K562 (cell line): ENCODE results near the gene ALK. TPM values are rescaled to one million over a fixed set of nuclear protein-coding genes. Genes with fewer than 3 reads are reported as not detected.

Experiments used
- ATAC-seq: fragments of 200-7000 bp; cut with Tn5 transposase; 3 replicates; pipeline ENCODE4 v1.9.1; 2020; ENCODE audit warnings: moderate library complexity
- BruUV-seq: library from RNA; stranded (reverse); fragments of 400-500 nt; replicated peaks from 2 replicates; lab custom pipeline; 2021; lab: Mats Ljungman, UMichigan
- CTCF ChIA-PET: fragments of 300-600 bp; formaldehyde crosslinking; extraction: SDS; loops from one replicate; lab custom pipeline; 2021; ENCODE audit warnings: low intra/inter-chr PET ratio; lab: Yijun Ruan, JAX
- POLR2A ChIA-PET: fragments of 300-600, 350-650 bp; sonication (Branson Sonifier 250); formaldehyde crosslinking; extraction: SDS; loops from one replicate; lab custom pipeline; 2021; ENCODE audit warnings: antibody characterized with exemption, inconsistent platforms; lab: Yijun Ruan, JAX
- DNase-seq, 4 experiments: peaks; one replicate each; pipeline versions ENCODE4 v3.0.0 to v3.0.0-alpha.2; 2011 to 2018; ENCODE audit warnings: low spot score in 3 of 4, mixed read lengths in 3 of 4; ENCODE audit errors: extremely low read depth in 1 of 4
- FAIRE-seq: peaks from 2 replicates; lab custom pipeline; 2011; peaks lifted over from hg19 to GRCh38; lab: Jason Lieb, UNC
- H2AFZ ChIP-seq: 2 replicates; pipeline ENCODE4 v1.6.0; 2011; ENCODE audit warnings: low read depth, low read length, control low read depth, inconsistent platforms
- H3K27ac ChIP-seq: fragments of 200-600 bp; 3 replicates; pipeline ENCODE4 v1.8.0; 2011; ENCODE audit warnings: low read depth, mild to moderate bottlenecking, control low read depth, inconsistent platforms, low read length, moderate library complexity, mixed read lengths; ENCODE audit errors: extremely low read depth
- H3K27me3 ChIP-seq, 2 experiments: fragments of 300-600 bp in 1 of 2; 2 replicates in 1 of 2; 3 replicates in 1 of 2; pipeline versions ENCODE4 v1.6.0 to v1.8.0; 2011; ENCODE audit warnings: inconsistent platforms in 2 of 2, low read length in 2 of 2, mild to moderate bottlenecking in 1 of 2, mixed read lengths in 1 of 2, moderate library complexity in 1 of 2; ENCODE audit not compliant: control insufficient read depth in 2 of 2, insufficient read depth in 2 of 2
- H3K36me3 ChIP-seq: fragments of 300-600 bp; 3 replicates; pipeline ENCODE4 v1.8.0; 2011; ENCODE audit warnings: mild to moderate bottlenecking, low read length, inconsistent platforms; ENCODE audit not compliant: control insufficient read depth, insufficient read depth
- H3K4me1 ChIP-seq, 2 experiments: fragments of 200-600 bp in 1 of 2; replicated peaks in 1 of 2; 2 replicates in 1 of 2; 3 replicates in 1 of 2; pipeline versions ENCODE4 v1.5.1 to v1.8.0; 2011; ENCODE audit warnings: inconsistent platforms in 2 of 2, low read length in 2 of 2, mild to moderate bottlenecking in 1 of 2, mixed read lengths in 1 of 2, moderate library complexity in 1 of 2; ENCODE audit not compliant: control insufficient read depth in 2 of 2, insufficient read depth in 2 of 2
- H3K4me2 ChIP-seq: 2 replicates; pipeline ENCODE4 v1.6.1; 2011; ENCODE audit warnings: low read length, control low read depth, inconsistent platforms, mixed read lengths; ENCODE audit not compliant: insufficient read depth
- H3K4me3 ChIP-seq: fragments of 200-600 bp; sonication (generic), shearing (Covaris generic); 2 replicates; pipeline ENCODE4 v1.5.1; 2016; ENCODE audit warnings: control low read depth, inconsistent platforms
- H3K79me2 ChIP-seq: fragments of 200-600 bp; 3 replicates; pipeline ENCODE4 v1.8.0; 2011; ENCODE audit warnings: low read length, inconsistent platforms; ENCODE audit not compliant: control insufficient read depth, insufficient read depth
- H3K9ac ChIP-seq, 2 experiments: 2 replicates each; pipeline versions ENCODE4 v1.6.0 to v1.6.1; 2011; ENCODE audit warnings: low read depth in 2 of 2, low read length in 2 of 2, control low read depth in 1 of 2, inconsistent platforms in 1 of 2, mild to moderate bottlenecking in 1 of 2, mixed read lengths in 1 of 2; ENCODE audit not compliant: insufficient read depth in 1 of 2
- H3K9me1 ChIP-seq: one replicate; pipeline ENCODE4 v1.6.0; 2011; ENCODE audit warnings: inconsistent platforms, mild to moderate bottlenecking, low read length, moderate library complexity; ENCODE audit not compliant: control insufficient read depth, insufficient read depth
- H3K9me3 ChIP-seq: replicated peaks from 2 replicates; pipeline ENCODE4 v1.5.1; 2011; ENCODE audit warnings: low read depth, low read length, inconsistent platforms; ENCODE audit not compliant: control insufficient read depth, insufficient read depth
- H4K20me1 ChIP-seq: replicated peaks from 2 replicates; pipeline ENCODE4 v1.6.1; 2011; ENCODE audit warnings: low read length, inconsistent platforms, mixed read lengths; ENCODE audit not compliant: control insufficient read depth, insufficient read depth
- BACH1 ChIP-seq: fragments of 200-800 bp; sonication (Bioruptor generic); IDR thresholded peaks from 2 replicates; pipeline ENCODE4 v1.6.1; 2016; ENCODE audit warnings: missing genetic modification characterization, missing compliant biosample characterization
- CBFA2T3 ChIP-seq: fragments of 450-650 bp; IDR thresholded peaks from 2 replicates; pipeline ENCODE4 v1.6.1; 2017
- ELK1 ChIP-seq: sonication (generic); formaldehyde crosslinking; IDR thresholded peaks from 2 replicates; pipeline ENCODE4 v1.8.1; 2022; ENCODE audit warnings: missing genetic modification reagents
- GTF2F1 ChIP-seq: IDR thresholded peaks from 2 replicates; pipeline ENCODE4 v1.6.1; 2011; ENCODE audit warnings: low read depth, low read length, improper control_type of control experiment
- HDAC6 ChIP-seq: IDR thresholded peaks from 2 replicates; pipeline ENCODE4 v1.6.1; 2012; ENCODE audit warnings: low read depth, mild to moderate bottlenecking, control low read depth, inconsistent platforms, low read length, moderate library complexity
- HNRNPUL1 ChIP-seq: fragments of 200-400 bp; formaldehyde crosslinking; IDR thresholded peaks from 2 replicates; pipeline ENCODE4 v1.6.1; 2017; ENCODE audit warnings: low read length
- KLF10 ChIP-seq: fragments of 250-450 bp; sonication (Bioruptor Pico); IDR thresholded peaks from 2 replicates; pipeline ENCODE4 v1.6.1; 2021; ENCODE audit warnings: matching md5 sums
- MAFK ChIP-seq: IDR thresholded peaks from 2 replicates; pipeline ENCODE4 v1.6.1; 2011; ENCODE audit warnings: low read length, improper control_type of control experiment
- SNAPC5 ChIP-seq: fragments of 250-450 bp; sonication (Bioruptor Pico); IDR thresholded peaks from 2 replicates; pipeline ENCODE4 v1.8.0; 2021; ENCODE audit warnings: moderate library complexity, mild to moderate bottlenecking, inconsistent platforms
- ZEB2 ChIP-seq: fragments of 450-650 bp; IDR thresholded peaks from 2 replicates; pipeline ENCODE4 v1.6.1; 2016
- ZNF764 ChIP-seq: fragments of 250-450 bp; sonication (Bioruptor Pico); IDR thresholded peaks from 2 replicates; pipeline ENCODE4 v1.4.0; 2020; ENCODE audit warnings: low read depth, mild to moderate bottlenecking, moderate library complexity
- in situ Hi-C: fragments of 300-500 bp; cut with MboI; formaldehyde crosslinking; loops from 4 replicates; pipeline ENCODE4 v1.15.0; 2018; ENCODE audit warnings: inconsistent platforms, mixed read lengths
- intact Hi-C: fragments of 100-400 bp; cut with micrococcal nuclease; formaldehyde crosslinking; loops from 2 replicates; pipeline ENCODE4 v1.14.2; 2022
- polyA plus RNA-seq, 8 experiments: library from polyadenylated mRNA; depleted of rRNA in 4 of 8; stranded (reverse) in 5 of 8; unstranded in 3 of 8; fragments of >200 nt; fragmentation: Nextera tagmentation in 2 of 8; fragmentation: Illumina TruSeq in 1 of 8; extraction: Ambion mirVana in 2 of 8; extraction: Trizol in 1 of 8; gene quantifications; 2 replicates each; pipeline versions ENCODE4 v1.2.1 to v1.2.3, GENCODE V29; 2011 to 2014; ENCODE audit warnings: inconsistent platforms in 1 of 8, missing spikeins in 1 of 8
- total RNA-seq, 7 experiments: library from RNA; depleted of rRNA in 6 of 7; stranded (reverse); fragments of >200 nt in 6 of 7; fragmentation: Illumina TruSeq in 2 of 7; extraction: Trizol in 2 of 7; gene quantifications; 2 replicates each; pipeline versions ENCODE4 v1.2.1 to v1.2.3, GENCODE V29; 2011 to 2021; ENCODE audit warnings: low replicate concordance in 1 of 7
- TF ChIP-seq, protein P1 (sequence below): sonication (generic); formaldehyde crosslinking; IDR thresholded peaks from 2 replicates; pipeline ENCODE4 v1.8.0; 2022; ENCODE audit warnings: mild to moderate bottlenecking, missing genetic modification reagents

Gene ALK
- total and polyA plus RNA-seq, 9 of the 15 experiments (the other 6 are each of a cell fraction or from before 2014, with no cell fraction given) = not detected

DNA sequence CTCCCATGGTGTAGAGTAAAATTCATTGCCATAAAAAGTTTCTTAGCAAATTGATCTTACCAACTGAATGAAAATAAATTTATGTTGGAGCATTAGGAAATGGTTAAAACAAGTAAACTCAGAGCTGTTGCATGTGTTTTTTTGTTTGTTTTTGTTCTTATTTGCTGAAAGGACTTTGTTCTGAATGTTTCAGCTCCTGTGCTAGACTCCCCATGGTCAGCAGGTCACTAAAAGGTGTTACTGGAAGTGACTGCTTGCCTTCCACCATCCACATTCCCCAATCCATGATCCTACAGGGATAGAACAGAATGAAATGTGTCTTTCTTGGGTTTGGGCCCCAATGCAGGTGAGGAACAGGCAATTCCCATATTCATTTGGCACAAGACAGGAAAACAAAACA, 101.8 kb downstream of the ALK start:
- TF ChIP-seq CBFA2T3 (no peak), ELK1 (CRISPR knock-in tag) (no peak), ZNF764 (CRISPR knock-in tag) (no peak), BACH1 (tag) (no peak), HDAC6 (no peak), MAFK (no peak), KLF10 (no peak), SNAPC5 (CRISPR knock-in tag) (no peak), ZEB2 (no peak), HNRNPUL1 (no peak), GTF2F1 (no peak)
- TF ChIP-seq, protein P1, sequence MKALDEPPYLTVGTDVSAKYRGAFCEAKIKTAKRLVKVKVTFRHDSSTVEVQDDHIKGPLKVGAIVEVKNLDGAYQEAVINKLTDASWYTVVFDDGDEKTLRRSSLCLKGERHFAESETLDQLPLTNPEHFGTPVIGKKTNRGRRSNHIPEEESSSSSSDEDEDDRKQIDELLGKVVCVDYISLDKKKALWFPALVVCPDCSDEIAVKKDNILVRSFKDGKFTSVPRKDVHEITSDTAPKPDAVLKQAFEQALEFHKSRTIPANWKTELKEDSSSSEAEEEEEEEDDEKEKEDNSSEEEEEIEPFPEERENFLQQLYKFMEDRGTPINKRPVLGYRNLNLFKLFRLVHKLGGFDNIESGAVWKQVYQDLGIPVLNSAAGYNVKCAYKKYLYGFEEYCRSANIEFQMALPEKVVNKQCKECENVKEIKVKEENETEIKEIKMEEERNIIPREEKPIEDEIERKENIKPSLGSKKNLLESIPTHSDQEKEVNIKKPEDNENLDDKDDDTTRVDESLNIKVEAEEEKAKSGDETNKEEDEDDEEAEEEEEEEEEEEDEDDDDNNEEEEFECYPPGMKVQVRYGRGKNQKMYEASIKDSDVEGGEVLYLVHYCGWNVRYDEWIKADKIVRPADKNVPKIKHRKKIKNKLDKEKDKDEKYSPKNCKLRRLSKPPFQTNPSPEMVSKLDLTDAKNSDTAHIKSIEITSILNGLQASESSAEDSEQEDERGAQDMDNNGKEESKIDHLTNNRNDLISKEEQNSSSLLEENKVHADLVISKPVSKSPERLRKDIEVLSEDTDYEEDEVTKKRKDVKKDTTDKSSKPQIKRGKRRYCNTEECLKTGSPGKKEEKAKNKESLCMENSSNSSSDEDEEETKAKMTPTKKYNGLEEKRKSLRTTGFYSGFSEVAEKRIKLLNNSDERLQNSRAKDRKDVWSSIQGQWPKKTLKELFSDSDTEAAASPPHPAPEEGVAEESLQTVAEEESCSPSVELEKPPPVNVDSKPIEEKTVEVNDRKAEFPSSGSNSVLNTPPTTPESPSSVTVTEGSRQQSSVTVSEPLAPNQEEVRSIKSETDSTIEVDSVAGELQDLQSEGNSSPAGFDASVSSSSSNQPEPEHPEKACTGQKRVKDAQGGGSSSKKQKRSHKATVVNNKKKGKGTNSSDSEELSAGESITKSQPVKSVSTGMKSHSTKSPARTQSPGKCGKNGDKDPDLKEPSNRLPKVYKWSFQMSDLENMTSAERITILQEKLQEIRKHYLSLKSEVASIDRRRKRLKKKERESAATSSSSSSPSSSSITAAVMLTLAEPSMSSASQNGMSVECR (CRISPR knock-in tag) = no peak
- intact Hi-C loops = no loop called here
- H4K20me1 ChIP-seq = no peaks in the 10 kb centered on the region
- ATAC-seq (no peak), FAIRE-seq (no peak), DNase-seq (no peak)
- peaks cover 0 to 4% of the 10 kb centered on the region in 2 experiments; a peak in 1 of 5 replicates for H3K27me3 ChIP-seq
- H3K9me3 ChIP-seq = no peaks in the 10 kb centered on the region
- no TSS peak for BruUV-seq
- H3K36me3 ChIP-seq = no peaks in the 10 kb centered on the region
- H3K4me2 ChIP-seq = no peak overlapping the region
- no peak overlapping the region for H3K27ac ChIP-seq
- ChIA-PET POLR2A (no interaction called here), CTCF (no interaction called here)
- in situ Hi-C loops = no loop called here
- H2AFZ ChIP-seq = no peak overlapping the region
- no peaks in the 10 kb centered on the region for H3K79me2 ChIP-seq
- no peaks in the 10 kb centered on the region for H3K4me1 ChIP-seq
- no peak overlapping the region for H3K9ac ChIP-seq
- no peaks in the 10 kb centered on the region for H3K9me1 ChIP-seq
- H3K4me3 ChIP-seq = no peak overlapping the region
